ENCODE measurements around the gene NPC1.
A peak's percentile ranks its signal among the peaks of the same experiment; 100 is the strongest.
"Not testable (repeated sequence)": the region's sequence is repeated elsewhere in the genome, so short reads cannot be mapped to it uniquely, and the experiment has no call there.

NPC1 gene

DNA sequence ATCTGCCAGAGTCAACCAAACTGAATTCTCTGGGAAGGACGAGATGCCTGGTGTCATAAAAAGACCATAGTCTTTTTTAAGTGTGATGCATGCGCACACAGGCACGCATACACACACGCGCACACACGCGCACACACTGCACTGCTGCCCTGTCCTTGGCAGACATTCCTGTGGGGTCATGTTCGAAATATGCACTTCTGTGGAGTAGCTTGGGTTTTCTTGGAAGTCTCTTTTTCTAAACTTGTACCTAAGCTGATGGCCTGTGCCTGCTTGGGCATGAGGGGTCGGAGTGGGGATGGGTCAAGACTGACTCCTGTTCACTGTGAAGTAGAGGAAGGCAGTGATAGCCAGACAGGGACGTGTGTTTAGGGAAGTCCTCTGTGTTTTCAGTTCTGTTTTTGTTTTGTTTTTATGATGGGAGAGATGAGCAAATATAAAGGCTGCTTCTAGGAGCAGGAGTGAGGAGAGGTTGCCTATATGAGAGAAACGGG, 87.0 kb downstream of the NPC1 start:
- no peak for DNase-seq (ENCODE audit: low spot score)
- in situ Hi-C loops (cut with MboI; ENCODE audit: low pct_unique_long_range_greater_than_20kb, low sequenced_read_pairs, unreplicated experiment) = no loop called here
- TF ChIP-seq, protein P1, sequence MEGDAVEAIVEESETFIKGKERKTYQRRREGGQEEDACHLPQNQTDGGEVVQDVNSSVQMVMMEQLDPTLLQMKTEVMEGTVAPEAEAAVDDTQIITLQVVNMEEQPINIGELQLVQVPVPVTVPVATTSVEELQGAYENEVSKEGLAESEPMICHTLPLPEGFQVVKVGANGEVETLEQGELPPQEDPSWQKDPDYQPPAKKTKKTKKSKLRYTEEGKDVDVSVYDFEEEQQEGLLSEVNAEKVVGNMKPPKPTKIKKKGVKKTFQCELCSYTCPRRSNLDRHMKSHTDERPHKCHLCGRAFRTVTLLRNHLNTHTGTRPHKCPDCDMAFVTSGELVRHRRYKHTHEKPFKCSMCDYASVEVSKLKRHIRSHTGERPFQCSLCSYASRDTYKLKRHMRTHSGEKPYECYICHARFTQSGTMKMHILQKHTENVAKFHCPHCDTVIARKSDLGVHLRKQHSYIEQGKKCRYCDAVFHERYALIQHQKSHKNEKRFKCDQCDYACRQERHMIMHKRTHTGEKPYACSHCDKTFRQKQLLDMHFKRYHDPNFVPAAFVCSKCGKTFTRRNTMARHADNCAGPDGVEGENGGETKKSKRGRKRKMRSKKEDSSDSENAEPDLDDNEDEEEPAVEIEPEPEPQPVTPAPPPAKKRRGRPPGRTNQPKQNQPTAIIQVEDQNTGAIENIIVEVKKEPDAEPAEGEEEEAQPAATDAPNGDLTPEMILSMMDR (IDR thresholded peaks at IDR 0.05; ENCODE audit: extremely low read depth, insufficient read depth, missing control alignments) = no peak

DNA sequence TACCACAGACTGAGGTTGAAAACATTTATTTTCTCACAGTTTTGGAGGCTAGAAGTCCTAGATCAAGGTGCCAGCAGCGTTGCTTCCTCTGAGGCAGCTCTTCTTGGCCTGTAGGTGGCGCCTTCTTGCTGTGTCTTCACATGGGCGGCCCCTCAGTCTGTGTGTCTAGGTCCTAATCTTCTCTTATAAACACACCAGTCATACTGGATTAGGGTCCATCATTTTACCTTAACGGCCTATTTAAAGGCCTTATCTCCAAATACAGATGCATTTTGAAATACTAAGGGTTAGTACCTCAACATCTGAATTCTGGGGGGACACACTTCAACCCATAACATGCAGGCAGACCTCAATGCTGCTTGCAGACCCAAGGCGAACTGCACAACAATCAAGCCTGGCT, 87.4 kb downstream of the NPC1 start:
- DNase-seq (ENCODE audit: low spot score) = peak; percentile 62
- TF ChIP-seq, protein P1 (IDR thresholded peaks at IDR 0.05; ENCODE audit: extremely low read depth, insufficient read depth, missing control alignments) = peak; percentile 96
- in situ Hi-C loops (cut with MboI; ENCODE audit: low pct_unique_long_range_greater_than_20kb, low sequenced_read_pairs, unreplicated experiment) = no loop called here

DNA sequence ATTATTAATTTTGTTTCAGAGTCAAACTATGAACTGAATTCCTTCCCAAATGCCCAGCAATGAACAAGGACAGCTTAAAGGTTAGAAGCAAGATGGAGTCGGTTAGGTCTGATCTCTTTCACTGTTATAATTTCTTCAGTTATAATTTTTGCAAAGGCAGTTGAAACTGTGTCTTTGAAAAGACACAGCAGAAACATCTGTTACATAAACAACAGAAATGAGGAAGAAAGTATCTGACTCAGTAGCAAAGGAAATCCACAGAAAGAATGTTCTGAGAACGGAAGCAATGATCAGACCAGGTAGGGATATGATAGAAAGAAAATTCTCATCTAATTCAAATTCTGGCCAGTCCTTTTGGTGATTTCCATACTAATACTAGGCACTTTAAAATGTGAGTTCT, 88.2 kb downstream of the NPC1 start:
- TF ChIP-seq, protein P1 (IDR thresholded peaks at IDR 0.05; ENCODE audit: extremely low read depth, insufficient read depth, missing control alignments) = no peak
- DNase-seq (ENCODE audit: low spot score) = no peak
- in situ Hi-C loops (cut with MboI; ENCODE audit: low pct_unique_long_range_greater_than_20kb, low sequenced_read_pairs, unreplicated experiment) = no loop called here

DNA sequence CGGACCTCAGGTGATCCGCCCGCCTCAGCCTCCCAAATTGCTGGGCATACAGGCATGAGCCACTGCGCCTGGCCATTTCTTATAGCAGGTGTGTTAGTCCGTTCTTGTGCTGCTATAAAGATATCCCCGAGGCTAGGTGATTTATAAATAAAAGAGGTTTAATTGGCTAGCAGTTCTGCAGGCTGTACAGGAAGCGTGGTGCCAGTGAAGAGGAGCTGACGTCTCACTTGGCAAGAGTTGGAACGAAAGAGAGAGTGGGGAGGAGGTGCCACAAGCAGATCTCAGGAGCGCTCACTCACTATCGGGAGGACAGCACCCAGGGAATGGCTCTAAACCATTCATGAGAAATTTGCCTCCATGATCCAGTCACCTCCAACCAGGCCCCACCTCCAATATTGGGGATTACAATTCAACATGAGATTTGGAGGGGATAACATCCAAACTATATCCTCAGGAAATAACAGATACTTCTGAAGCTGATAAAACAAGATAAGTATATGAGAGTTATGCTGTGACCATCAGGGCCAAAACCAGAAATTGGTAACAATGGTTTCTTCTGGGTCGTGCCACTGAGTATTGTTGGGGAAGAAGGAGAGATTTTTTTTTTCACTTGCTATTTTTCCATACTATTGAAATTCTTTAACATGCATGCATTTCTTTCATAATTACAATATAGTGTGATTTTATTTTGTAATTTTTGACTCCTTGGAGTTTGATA, 90.4 kb downstream of the NPC1 start:
- in situ Hi-C loops (cut with MboI; ENCODE audit: low pct_unique_long_range_greater_than_20kb, low sequenced_read_pairs, unreplicated experiment) = no loop called here
- TF ChIP-seq, protein P1 (IDR thresholded peaks at IDR 0.05; ENCODE audit: extremely low read depth, insufficient read depth, missing control alignments) = no peak
- DNase-seq (ENCODE audit: low spot score) = no peak

DNA sequence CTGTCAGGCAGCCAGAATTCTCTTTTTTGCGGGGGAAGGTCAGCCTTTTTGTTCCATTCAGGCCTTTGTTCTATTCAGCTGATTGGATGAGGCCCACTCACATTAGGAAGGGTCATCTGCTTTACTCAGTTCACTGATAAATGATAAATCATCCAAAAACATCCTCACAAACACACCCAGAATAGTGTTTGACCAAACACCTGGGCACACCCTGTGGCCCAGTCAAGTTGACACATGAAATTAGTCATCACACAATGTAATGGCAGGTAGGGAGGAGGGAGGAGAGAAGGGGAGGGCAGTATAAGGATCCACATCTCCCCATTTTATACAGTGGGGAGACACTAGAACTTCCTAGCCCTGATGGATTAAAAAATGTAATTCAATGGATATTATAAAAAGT, 91.3 kb downstream of the NPC1 start:
- TF ChIP-seq, protein P1 (IDR thresholded peaks at IDR 0.05; ENCODE audit: extremely low read depth, insufficient read depth, missing control alignments) = no peak
- DNase-seq (ENCODE audit: low spot score) = no peak
- in situ Hi-C loops (cut with MboI; ENCODE audit: low pct_unique_long_range_greater_than_20kb, low sequenced_read_pairs, unreplicated experiment) = no loop called here

DNA sequence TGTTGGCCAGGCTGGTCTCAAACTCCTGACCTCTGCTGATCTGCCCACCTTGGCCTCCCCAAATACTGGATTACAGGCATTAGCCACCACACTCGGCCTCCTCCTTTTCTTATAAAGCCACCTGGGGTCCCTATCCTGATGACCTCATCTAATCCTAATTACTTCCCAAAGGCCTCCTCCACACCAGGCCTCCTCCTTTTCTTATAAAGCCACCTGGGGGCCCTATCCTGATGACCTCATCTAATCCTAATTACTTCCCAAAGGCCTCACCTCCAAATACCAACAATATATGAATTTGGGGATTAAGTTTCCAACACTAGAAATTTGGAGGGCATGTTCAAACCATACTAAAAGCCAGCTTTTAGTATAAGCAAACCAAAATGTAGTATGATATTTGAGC, 92.7 kb downstream of the NPC1 start:
- DNase-seq (ENCODE audit: low spot score) = no peak
- in situ Hi-C loops (cut with MboI; ENCODE audit: low pct_unique_long_range_greater_than_20kb, low sequenced_read_pairs, unreplicated experiment) = no loop called here
- TF ChIP-seq, protein P1 (IDR thresholded peaks at IDR 0.05; ENCODE audit: extremely low read depth, insufficient read depth, missing control alignments) = no peak

DNA sequence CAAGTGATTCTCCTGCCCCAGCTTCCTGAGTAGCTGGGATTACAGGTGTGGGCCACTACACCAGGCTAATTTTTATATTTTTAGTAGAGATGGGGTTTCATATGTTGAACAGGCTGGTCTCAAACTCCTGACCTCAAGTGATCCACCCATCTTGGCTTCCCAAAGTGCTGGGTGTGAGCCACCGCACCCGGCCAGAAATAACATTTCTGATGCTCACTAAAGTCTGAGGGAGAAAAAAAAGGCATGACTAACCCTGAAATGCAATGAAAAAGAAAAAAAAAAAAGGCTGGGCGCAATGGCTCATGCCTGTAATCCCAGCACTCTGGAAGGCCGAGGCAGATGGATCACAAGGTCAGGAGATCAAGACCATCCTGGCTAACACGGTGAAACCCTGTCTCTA, 96.7 kb downstream of the NPC1 start:
- DNase-seq (ENCODE audit: low spot score); in situ Hi-C loops (cut with MboI; ENCODE audit: low pct_unique_long_range_greater_than_20kb, low sequenced_read_pairs, unreplicated experiment): not testable (repeated sequence)

Measured in GM13977 (cell line).